HepG2 (cell line): Measurements from ENCODE around the gene PNN. TPM values are rescaled to one million over a fixed set of nuclear protein-coding genes. Genes with fewer than 3 reads are reported as not detected.
A peak's percentile ranks its signal among the peaks of the same experiment; 100 is the strongest.

Source experiments
- GTF3A ChIP-seq: sonication (generic); formaldehyde crosslinking; conservative IDR thresholded peaks from 2 replicates; pipeline ENCODE4 v1.4.0; 2020; ENCODE audit warnings: mild to moderate bottlenecking, missing genetic modification reagents
- HMGA1 ChIP-seq: sonication (generic); formaldehyde crosslinking; conservative IDR thresholded peaks from 2 replicates; pipeline ENCODE4 v1.4.0; 2020; ENCODE audit warnings: missing genetic modification reagents
- HMGXB4 ChIP-seq, 2 experiments: sonication (generic) in 1 of 2; formaldehyde crosslinking in 1 of 2; IDR thresholded peaks; 2 replicates each; pipeline versions ENCODE4 v1.4.0 to v1.6.1; 2018 to 2020; ENCODE audit warnings: missing genetic modification reagents in 2 of 2, borderline replicate concordance in 1 of 2, low read depth in 1 of 2, mild to moderate bottlenecking in 1 of 2, missing biosample characterization in 1 of 2
- HNRNPK ChIP-seq: fragments of 200-400 bp; formaldehyde crosslinking; IDR thresholded peaks from 2 replicates; pipeline ENCODE4 v1.6.1; 2018; ENCODE audit warnings: low read length, low read depth, moderate library complexity, mild to moderate bottlenecking; ENCODE audit not compliant: poor library complexity, severe bottlenecking
- HNRNPL ChIP-seq: fragments of 200-400 bp; formaldehyde crosslinking; IDR thresholded peaks from 2 replicates; pipeline ENCODE4 v1.6.1; 2017; ENCODE audit warnings: mild to moderate bottlenecking, low read depth, low read length
- MAF1 ChIP-seq: sonication (generic); formaldehyde crosslinking; IDR thresholded peaks from 2 replicates; pipeline ENCODE4 v1.5.0; 2020; ENCODE audit warnings: missing genetic modification reagents, borderline replicate concordance
- NFIC ChIP-seq: IDR thresholded peaks from 2 replicates; pipeline ENCODE4 v1.6.1; 2012; ENCODE audit warnings: mild to moderate bottlenecking, low read length, inconsistent platforms
- NR2F1 ChIP-seq, 2 experiments: fragments of 450-650 bp in 1 of 2; formaldehyde crosslinking in 1 of 2; IDR thresholded peaks; 2 replicates each; pipeline versions ENCODE4 v1.5.0 to v1.6.1; 2016 to 2020; ENCODE audit warnings: mild to moderate bottlenecking in 1 of 2, missing compliant biosample characterization in 1 of 2, missing genetic modification reagents in 1 of 2, moderate library complexity in 1 of 2
- PATZ1 ChIP-seq: sonication (generic); formaldehyde crosslinking; IDR thresholded peaks from 2 replicates; pipeline ENCODE4 v1.4.0; 2020; ENCODE audit warnings: missing genetic modification reagents
- RBAK ChIP-seq: sonication (generic); formaldehyde crosslinking; IDR thresholded peaks from 2 replicates; pipeline ENCODE4 v1.5.1; 2020; ENCODE audit warnings: mild to moderate bottlenecking, missing genetic modification reagents
- SAP130 ChIP-seq: IDR thresholded peaks from 2 replicates; pipeline ENCODE4 v1.6.1; 2016; ENCODE audit warnings: low read depth
- STAT5B ChIP-seq: sonication (generic); formaldehyde crosslinking; IDR thresholded peaks from 2 replicates; pipeline ENCODE4 v1.4.0; 2020; ENCODE audit warnings: missing genetic modification reagents
- ZFP36L1 ChIP-seq: sonication (generic); formaldehyde crosslinking; IDR thresholded peaks from 2 replicates; pipeline ENCODE4 v1.8.0; 2022; ENCODE audit warnings: mild to moderate bottlenecking, missing genetic modification reagents, moderate library complexity
- ZKSCAN8 ChIP-seq: IDR thresholded peaks from 2 replicates; pipeline ENCODE4 v1.6.1; 2016; ENCODE audit warnings: borderline replicate concordance, missing genetic modification reagents, missing compliant biosample characterization
- ZNF275 ChIP-seq: sonication (generic); formaldehyde crosslinking; IDR thresholded peaks from 2 replicates; pipeline ENCODE4 v1.8.0; 2022; ENCODE audit warnings: missing genetic modification reagents, mild to moderate bottlenecking, inconsistent platforms, borderline replicate concordance
- ZNF354B ChIP-seq: sonication (generic); formaldehyde crosslinking; IDR thresholded peaks from 2 replicates; pipeline ENCODE4 v1.8.0; 2022; ENCODE audit warnings: mild to moderate bottlenecking, missing genetic modification reagents
- ZNF501 ChIP-seq: sonication (generic); formaldehyde crosslinking; IDR thresholded peaks from 2 replicates; pipeline ENCODE4 v1.5.1; 2020; ENCODE audit warnings: mild to moderate bottlenecking, moderate library complexity, missing genetic modification reagents
- ZNF556 ChIP-seq: sonication (generic); formaldehyde crosslinking; IDR thresholded peaks from 2 replicates; pipeline ENCODE4 v1.4.0; 2020; ENCODE audit warnings: mild to moderate bottlenecking, missing genetic modification reagents, borderline replicate concordance
- ZNF570 ChIP-seq: sonication (generic); formaldehyde crosslinking; IDR thresholded peaks from 2 replicates; pipeline ENCODE4 v1.4.0; 2020; ENCODE audit warnings: mild to moderate bottlenecking, missing genetic modification reagents, borderline replicate concordance
- ZNF616 ChIP-seq: sonication (generic); formaldehyde crosslinking; IDR thresholded peaks from 2 replicates; pipeline ENCODE4 v1.5.0; 2020; ENCODE audit warnings: low read depth, mild to moderate bottlenecking, missing genetic modification reagents
- ZNF678 ChIP-seq: sonication (generic); formaldehyde crosslinking; IDR thresholded peaks from 2 replicates; pipeline ENCODE4 v1.4.0; 2020; ENCODE audit warnings: mild to moderate bottlenecking, missing genetic modification reagents
- ZNF724P ChIP-seq: sonication (generic); formaldehyde crosslinking; IDR thresholded peaks from 2 replicates; pipeline ENCODE4 v1.8.0; 2022; ENCODE audit warnings: missing genetic modification reagents, borderline replicate concordance
- ZNF790 ChIP-seq: sonication (generic); formaldehyde crosslinking; IDR thresholded peaks from 2 replicates; pipeline ENCODE4 v1.8.0; 2022; ENCODE audit warnings: missing genetic modification reagents, mild to moderate bottlenecking, borderline replicate concordance
- ZNF891 ChIP-seq: sonication (generic); formaldehyde crosslinking; IDR thresholded peaks from 2 replicates; pipeline ENCODE4 v1.5.0; 2020; ENCODE audit warnings: mild to moderate bottlenecking, missing genetic modification reagents
- polyA plus RNA-seq, 8 experiments: library from polyadenylated mRNA; depleted of rRNA in 3 of 8; stranded (reverse) in 7 of 8; unstranded in 1 of 8; fragments of >200 nt; fragmentation: Illumina TruSeq in 4 of 8; extraction: Trizol in 4 of 8; gene quantifications; 2 replicates each; pipeline versions ENCODE4 v1.2.1 to v1.2.3, GENCODE V29; 2011 to 2016; ENCODE audit warnings: low read depth in 4 of 8, missing spikeins in 1 of 8, mixed read lengths in 1 of 8; ENCODE audit not compliant: insufficient read depth in 1 of 8
- total RNA-seq, 5 experiments: library from RNA; depleted of rRNA; stranded (reverse); fragments of >200 nt; fragmentation: Illumina TruSeq; extraction: Trizol; gene quantifications; 2 replicates each; pipeline ENCODE4 v1.2.3, GENCODE V29; 2016; ENCODE audit warnings: low read depth in 1 of 5

PNN gene
- total and polyA plus RNA-seq, 2 of the 13 experiments (the other 11 are each of a cell fraction or from before 2014, with no cell fraction given) = 58.0 to 214 TPM

GRCh38 chr14:39175445-39176262, 600 bp downstream of the PNN start (continued):
- TF ChIP-seq ZNF354B (CRISPR knock-in tag) (0 out of 2 replicates have a peak, but pooled peaks have one; percentile 16), PATZ1 (peak; percentile 26; the same call in 1 of the 2 replicates), ZNF556 (CRISPR knock-in tag) (no peak; the same call in none of the 2 replicates), HNRNPK (no peak), ZNF790 (CRISPR knock-in tag) (peak; percentile 86), MAF1 (0 out of 2 replicates have a peak, but pooled peaks have one; percentile 79), ZNF501 (CRISPR knock-in tag) (peak; percentile 67), ZKSCAN8 (CRISPR knock-in tag) (no peak), HMGXB4 (CRISPR knock-in tag; IDR thresholded peaks at IDR 0.05; ENCODE audit: borderline replicate concordance in 1 of 2, low read depth in 1 of 2) (peak in 1 of 2 experiments; percentile 74; a peak in 3 of 4 replicates), HNRNPL (peak; percentile 70; the same call in 1 of the 2 replicates), ZNF678 (CRISPR knock-in tag) (no peak; the same call in 1 of the 2 replicates), STAT5B (no peak), ZNF275 (CRISPR knock-in tag) (no peak), ZFP36L1 (CRISPR knock-in tag) (peak; percentile 91; the same call in 1 of the 2 replicates), ZNF570 (no peak), NR2F1 (CRISPR knock-in tag; IDR thresholded peaks at IDR 0.05) (0 out of 4 replicates have a peak, but pooled peaks of 1 of the 2 experiments have one; percentile 1), ZNF891 (CRISPR knock-in tag) (peak; percentile 99), RBAK (CRISPR knock-in tag) (peak; percentile 80; the same call in 1 of the 2 replicates), ZNF724P (0 out of 2 replicates have a peak, but pooled peaks have one; percentile 84), HMGA1 (CRISPR knock-in tag) (no peak), SAP130 (CRISPR knock-in tag) (peak; percentile 57; the same call in 1 of the 2 replicates), GTF3A (CRISPR knock-in tag) (no peak), ZNF616 (CRISPR knock-in tag) (peak; percentile 74; the same call in 1 of the 2 replicates), NFIC (no peak)
